Adrenal gland (tissue), 5 donors: ENCODE data around the gene ADH1C.

ENCODE experiments used
- CTCF ChIP-seq, 6 experiments: fragments of 450-650 bp in 4 of 6; fragments of 200-600 bp in 2 of 6; sonication (generic) in 1 of 6; IDR thresholded peaks; 1 replicate in 5 of 6; 2 replicates in 1 of 6; pipeline versions ENCODE4 v1.5.1 to v1.8.0; 2016 to 2021; ENCODE audit warnings: antibody characterized with exemption in 6 of 6, mild to moderate bottlenecking in 2 of 6, moderate library complexity in 1 of 6
- POLR2A ChIP-seq, 2 donors: fragments of 450-650 bp; IDR thresholded peaks; one replicate each; pipeline ENCODE4 v1.6.1; 2017; ENCODE audit warnings: antibody characterized with exemption in 2 of 2, mild to moderate bottlenecking in 2 of 2, moderate library complexity in 1 of 2
- donor health status: DM: no; HTN: no; CAD: no.

- TF ChIP-seq CTCF (IDR thresholded peaks at IDR 0.05) (no peak), POLR2A (IDR thresholded peaks at IDR 0.05) (no peak)
Measured at GRCh38 chr4:99394896-99395295, 42.4 kb upstream of the ADH1C start.
